Breast epithelium (tissue), 3 donors: ENCODE results near the gene SPACA5B.
A peak's percentile ranks its signal among the peaks of the same experiment; 100 is the strongest.

Experiments used
- CTCF ChIP-seq, 3 donors: fragments of 450-650 bp; IDR thresholded peaks; one replicate each; pipeline ENCODE4 v1.5.1; 2016 to 2017; ENCODE audit warnings: antibody characterized with exemption in 3 of 3, mild to moderate bottlenecking in 3 of 3, moderate library complexity in 3 of 3
- POLR2A ChIP-seq: fragments of 450-650 bp; IDR thresholded peaks from one replicate; pipeline ENCODE4 v1.6.1; 2016; ENCODE audit warnings: antibody characterized with exemption, mild to moderate bottlenecking, moderate library complexity
- POLR2AphosphoS5 ChIP-seq, 3 donors: sonication (generic); formaldehyde crosslinking; IDR thresholded peaks; one replicate each; pipeline ENCODE4 v1.6.1; 2017; ENCODE audit warnings: antibody characterized with exemption in 3 of 3

GRCh38 chrX:48083212-48083611, 47.2 kb upstream of the SPACA5B start:
- peak in 2 of 3 donors; percentile 49 to 52 for TF ChIP-seq CTCF (IDR thresholded peaks at IDR 0.05)
- no peak for TF ChIP-seq POLR2AphosphoS5 (IDR thresholded peaks at IDR 0.05)
- TF ChIP-seq POLR2A = no peak
